ENCODE data around the gene ZNF563.

Gene ZNF563

DNA sequence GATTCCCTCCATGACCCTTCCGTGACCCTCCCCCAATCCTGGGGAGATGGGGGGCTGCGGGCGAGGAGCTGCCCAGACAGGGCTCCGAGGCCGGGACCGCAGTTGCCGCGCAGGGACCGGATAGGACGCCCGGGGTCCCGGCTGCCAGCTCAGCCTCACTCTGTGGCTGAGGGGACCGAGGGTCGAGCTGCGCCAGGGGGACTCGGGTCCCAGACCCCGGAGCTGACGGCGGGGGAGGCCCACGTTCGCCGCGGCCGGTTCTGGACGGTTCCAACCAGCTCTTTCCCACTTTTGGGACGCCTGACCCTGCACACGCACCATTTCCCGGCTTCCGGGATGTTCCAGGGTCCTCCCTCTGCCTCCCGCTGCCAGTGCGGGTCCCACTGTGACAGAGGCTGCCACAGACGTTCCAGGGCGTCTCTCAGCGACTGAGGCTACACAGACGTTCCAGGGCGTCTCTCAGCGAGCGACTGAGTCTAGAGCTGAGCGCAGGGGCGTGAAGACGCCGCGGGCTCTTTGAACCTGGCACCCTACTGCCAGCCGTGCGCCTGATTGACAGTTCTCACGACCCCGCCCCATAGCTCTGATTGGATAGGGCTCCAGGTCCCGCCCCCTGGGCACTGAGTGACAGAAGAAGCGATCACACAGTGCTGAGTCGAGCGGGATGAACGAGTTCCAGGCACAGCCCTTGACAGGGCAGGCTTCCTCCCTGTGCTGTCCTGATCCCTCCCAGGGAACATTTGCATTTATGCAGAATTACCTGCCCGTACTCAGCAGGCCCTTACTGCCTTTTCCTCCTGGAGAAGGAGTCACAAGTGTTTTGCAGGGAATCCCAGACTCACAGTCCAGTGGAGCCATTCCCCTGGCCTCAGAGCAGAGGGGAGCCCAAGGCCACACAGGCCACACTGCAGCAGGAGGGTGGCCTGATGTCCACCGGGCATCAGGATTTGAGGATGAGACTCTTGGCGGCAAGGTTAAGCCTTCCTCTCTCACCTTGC lies at the start of gene ZNF563:
TSS of gene ZNF563 (minus strand) at position 472 of the 998 bp plus-strand sequence. CDS start at position 321, 151 bp downstream.
- DNase-seq (ENCODE audit: low read depth): peak; percentile 94
- TF ChIP-seq, protein P1, sequence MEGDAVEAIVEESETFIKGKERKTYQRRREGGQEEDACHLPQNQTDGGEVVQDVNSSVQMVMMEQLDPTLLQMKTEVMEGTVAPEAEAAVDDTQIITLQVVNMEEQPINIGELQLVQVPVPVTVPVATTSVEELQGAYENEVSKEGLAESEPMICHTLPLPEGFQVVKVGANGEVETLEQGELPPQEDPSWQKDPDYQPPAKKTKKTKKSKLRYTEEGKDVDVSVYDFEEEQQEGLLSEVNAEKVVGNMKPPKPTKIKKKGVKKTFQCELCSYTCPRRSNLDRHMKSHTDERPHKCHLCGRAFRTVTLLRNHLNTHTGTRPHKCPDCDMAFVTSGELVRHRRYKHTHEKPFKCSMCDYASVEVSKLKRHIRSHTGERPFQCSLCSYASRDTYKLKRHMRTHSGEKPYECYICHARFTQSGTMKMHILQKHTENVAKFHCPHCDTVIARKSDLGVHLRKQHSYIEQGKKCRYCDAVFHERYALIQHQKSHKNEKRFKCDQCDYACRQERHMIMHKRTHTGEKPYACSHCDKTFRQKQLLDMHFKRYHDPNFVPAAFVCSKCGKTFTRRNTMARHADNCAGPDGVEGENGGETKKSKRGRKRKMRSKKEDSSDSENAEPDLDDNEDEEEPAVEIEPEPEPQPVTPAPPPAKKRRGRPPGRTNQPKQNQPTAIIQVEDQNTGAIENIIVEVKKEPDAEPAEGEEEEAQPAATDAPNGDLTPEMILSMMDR (IDR thresholded peaks at IDR 0.05; ENCODE audit: control insufficient read depth, extremely low read depth, insufficient read depth): no peak
- H3K4me3 ChIP-seq (ENCODE audit: low read depth, low read length): peak within 1 kb of the TSS; percentile 80

DNA sequence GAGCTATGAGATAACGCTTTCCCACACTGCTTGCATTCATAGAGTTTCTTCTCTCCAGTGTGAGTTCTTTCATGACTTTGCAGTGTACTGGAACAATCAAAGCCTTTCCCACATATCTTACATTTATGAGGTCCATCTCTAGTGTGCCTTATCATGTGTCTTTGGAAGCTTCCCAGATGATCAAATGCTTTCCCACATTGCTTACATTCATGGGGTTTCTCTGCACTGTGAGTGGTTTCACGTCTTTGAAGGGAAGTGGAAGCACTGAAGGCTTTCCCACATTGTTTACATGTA lies 47.0 kb upstream of the ZNF563 start:
- no peak overlapping the region for H3K4me3 ChIP-seq (ENCODE audit: low read depth, low read length)
- TF ChIP-seq, protein P1 (IDR thresholded peaks at IDR 0.05; ENCODE audit: control insufficient read depth, extremely low read depth, insufficient read depth): no peak
- no peak for DNase-seq (ENCODE audit: low read depth)

DNA sequence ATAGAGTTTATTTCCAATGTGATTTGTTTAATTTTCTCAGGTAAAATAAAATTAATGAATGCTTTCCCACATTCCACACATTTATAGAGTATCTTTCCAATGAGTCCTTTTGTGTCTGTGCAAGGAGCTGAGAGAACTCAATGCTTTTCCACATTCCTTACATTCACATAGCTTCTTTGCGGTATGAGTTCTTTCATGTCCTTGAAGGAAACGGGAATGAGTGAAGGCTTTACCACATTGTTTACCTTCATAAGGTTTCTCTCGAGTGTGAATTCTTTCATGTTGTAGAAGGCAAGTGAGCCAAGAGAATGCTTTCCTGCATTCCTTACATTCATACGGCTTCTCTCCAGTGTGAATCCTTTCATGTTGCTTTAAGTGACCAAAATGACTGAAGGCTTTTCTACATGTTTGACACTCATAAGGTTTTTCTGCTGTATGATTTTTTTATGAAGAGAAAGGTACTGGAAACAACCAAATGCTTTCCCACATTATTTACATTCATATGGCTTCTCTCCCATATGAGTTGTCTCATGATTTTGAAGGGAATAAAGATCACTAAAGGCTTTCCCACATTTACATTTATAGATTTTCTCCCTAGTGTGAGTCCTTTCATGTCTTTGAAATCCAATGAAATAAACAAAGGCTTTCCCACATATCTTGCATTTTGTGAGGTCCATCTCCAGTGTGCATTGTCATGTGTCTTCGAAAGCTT lies 46.5 kb upstream of the ZNF563 start:
- H3K4me3 ChIP-seq (ENCODE audit: low read depth, low read length): no peak overlapping the region
- no peak for DNase-seq (ENCODE audit: low read depth)
- TF ChIP-seq, protein P1 (IDR thresholded peaks at IDR 0.05; ENCODE audit: control insufficient read depth, extremely low read depth, insufficient read depth): no peak

DNA sequence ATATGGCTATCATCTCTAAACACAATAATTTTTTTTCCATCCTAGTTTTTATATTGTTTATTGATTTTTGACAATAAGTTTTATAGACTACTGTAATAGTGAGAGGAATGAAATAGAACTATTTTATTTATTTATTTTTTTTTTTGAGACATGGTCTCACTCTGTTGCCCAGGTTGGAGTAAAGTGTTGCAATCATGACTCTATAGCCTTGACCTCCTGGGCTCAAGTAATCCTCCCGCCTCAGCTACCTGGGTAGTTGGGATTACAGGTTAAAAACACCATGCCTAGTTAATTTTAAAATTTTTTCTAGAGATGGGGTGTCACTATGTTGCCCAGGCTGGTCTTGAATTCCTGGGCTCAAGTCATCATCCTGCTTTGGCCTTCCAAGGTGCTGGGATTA lies 40.6 kb upstream of the ZNF563 start:
- no peak for DNase-seq (ENCODE audit: low read depth)
- H3K4me3 ChIP-seq (ENCODE audit: low read depth, low read length): no peak overlapping the region
- TF ChIP-seq, protein P1 (IDR thresholded peaks at IDR 0.05; ENCODE audit: control insufficient read depth, extremely low read depth, insufficient read depth): no peak

DNA sequence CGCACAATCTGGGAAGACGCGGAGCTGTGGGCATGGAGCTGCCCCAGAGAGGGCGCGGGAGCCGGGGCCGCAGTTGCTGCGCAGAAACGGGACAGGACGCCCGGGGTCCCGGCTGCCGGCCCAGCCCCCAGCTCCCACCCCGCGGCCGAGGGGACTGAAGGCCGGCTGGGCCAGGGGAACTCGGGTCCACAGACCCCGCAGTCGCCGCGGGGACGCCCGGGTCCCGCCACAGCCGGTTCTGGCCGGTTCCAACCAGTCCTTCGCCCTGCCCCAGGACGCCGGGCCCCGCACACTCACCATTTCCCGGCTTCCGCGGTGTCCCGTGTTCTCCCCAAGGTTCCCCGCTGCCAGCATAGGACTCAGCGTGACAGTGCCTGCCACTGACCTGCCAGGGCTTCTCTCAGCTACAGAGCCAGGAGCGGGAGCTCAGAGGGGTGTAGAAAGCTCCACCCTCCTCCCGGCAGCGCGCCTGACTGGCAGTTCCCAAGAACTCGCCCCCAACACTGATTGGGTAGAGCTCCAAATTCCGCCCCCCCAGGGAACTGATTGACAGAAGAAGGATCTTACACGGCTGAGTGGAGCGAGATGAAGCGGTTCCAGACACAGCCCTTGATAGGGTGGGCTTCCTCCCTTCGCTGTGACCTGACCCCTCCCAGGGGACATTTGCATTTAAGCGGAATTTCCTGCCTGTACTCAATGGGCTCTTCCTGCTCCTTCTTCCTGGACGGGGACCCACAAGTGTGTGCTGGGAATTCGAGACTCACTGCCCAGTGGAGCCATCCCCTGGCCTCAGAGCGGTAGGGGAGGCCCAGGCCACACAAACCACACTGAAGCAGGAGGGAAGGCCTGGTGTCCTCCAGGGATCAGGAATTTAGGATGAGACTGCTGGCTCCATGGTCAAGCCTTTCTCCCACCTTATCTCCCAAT lies 32.1 kb upstream of the ZNF563 start, which contains the start of gene ZNF442:
TSS of gene ZNF442 (minus strand) at position 448 of the 927 bp plus-strand sequence. CDS start 2,052 bp downstream, outside the sequence.
- TF ChIP-seq, protein P1 (IDR thresholded peaks at IDR 0.05; ENCODE audit: control insufficient read depth, extremely low read depth, insufficient read depth): peak; percentile 64
- peak; percentile 95 for DNase-seq (ENCODE audit: low read depth)
- peak within 1 kb of the TSS; percentile 78 for H3K4me3 ChIP-seq (ENCODE audit: low read depth, low read length)
